ENCODE results near the gene SPAG6.
"Not testable (repeated sequence)": the region's sequence is repeated elsewhere in the genome, so short reads cannot be mapped to it uniquely, and the experiment has no call there.

Gene SPAG6

DNA sequence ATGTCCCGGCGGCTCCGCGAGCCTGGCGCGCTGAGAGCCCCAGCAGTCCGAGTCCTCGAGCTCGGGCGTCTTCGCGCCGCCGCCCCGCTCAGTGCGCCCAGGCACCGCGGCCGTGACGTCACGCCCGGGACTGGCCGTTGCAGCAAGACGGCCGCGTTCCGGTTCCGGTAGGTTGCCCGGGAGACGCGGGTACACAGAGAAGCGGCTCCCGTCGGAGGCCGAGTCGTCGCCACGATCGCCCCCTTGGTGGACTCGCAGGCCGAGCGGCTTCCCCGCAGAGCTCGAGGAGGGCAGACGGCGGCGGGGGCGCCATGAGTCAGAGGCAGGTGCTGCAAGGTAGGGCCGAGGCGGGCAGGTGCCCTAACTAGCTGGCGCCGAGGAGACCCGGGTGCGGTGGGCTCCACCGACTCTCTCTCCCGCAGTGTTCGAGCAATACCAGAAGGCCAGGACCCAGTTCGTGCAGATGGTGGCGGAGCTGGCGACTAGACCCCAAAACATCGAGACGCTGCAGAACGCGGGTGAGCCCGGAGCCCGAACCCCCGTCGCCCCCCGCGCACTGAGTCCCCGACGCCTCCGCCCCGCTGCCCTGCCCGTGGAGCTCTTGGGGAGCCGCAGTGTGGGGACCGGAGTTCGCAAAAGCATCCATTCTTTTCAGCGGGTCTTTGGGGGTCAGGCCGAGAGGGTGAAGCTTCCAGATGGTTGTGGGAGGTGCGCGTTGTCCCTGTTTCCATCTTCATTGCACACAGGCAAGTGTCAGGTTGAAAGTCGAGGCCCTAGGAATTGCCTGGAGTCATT lies at the start of gene SPAG6:
TSS of gene SPAG6 (plus strand) at position 196 of the 795 bp plus-strand sequence. CDS start at position 312, 116 bp downstream.
- no peak for DNase-seq (ENCODE audit: low read depth)
- no peak for TF ChIP-seq CTCF (conservative IDR thresholded peaks at IDR 0.05; ENCODE audit: low read depth, low read length)
- H3K4me3 ChIP-seq (ENCODE audit: low read depth, low read length), result no peak within 1 kb of the TSS

DNA sequence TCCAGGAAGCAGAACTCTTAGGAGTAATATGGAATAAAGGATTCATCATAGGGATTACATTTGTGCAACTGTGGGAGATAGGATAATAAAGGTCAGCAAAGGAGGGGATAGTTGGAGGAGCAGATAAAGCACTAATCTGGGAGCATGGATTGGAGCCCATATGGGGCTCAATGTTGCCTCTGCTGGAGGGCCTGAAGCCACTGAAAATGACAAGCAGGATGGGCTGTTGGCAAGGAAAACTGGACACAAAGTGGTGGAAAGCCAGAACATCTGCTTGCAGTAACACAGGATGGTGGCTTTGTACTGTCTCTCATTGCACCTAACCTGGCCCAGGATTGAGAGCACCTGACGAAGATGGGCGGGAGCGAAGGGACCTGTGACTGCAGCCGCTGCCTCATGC lies 44.1 kb upstream of the SPAG6 start:
- no peak overlapping the region for H3K4me3 ChIP-seq (ENCODE audit: low read depth, low read length)
- peak; percentile 10 for TF ChIP-seq CTCF (conservative IDR thresholded peaks at IDR 0.05; ENCODE audit: low read depth, low read length)
- DNase-seq (ENCODE audit: low read depth), result no peak

GRCh38 chr10:22303461-22303860 lies 41.8 kb upstream of the SPAG6 start:
- TF ChIP-seq CTCF (conservative IDR thresholded peaks at IDR 0.05; ENCODE audit: low read depth, low read length), result no peak
- no peak overlapping the region for H3K4me3 ChIP-seq (ENCODE audit: low read depth, low read length)
- DNase-seq (ENCODE audit: low read depth), result no peak

DNA sequence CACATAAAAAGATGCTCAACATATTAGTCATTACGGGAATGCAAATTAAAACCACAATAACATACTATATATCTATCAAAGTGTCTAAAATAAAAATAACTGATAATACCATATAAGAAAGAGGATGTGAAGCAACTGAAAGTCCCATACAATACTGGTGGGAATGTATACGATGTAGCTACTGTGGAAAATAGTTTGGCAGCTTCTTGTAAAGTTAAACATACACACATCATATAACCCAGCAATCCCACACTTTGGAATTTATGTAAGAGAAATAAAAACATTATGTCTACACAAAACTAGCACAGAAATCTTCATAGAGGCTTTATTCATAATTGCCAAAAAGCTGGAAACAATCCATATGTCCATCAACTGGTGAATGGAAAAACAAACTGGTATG lies 39.6 kb upstream of the SPAG6 start:
- DNase-seq (ENCODE audit: low read depth), result no peak
- no peak for TF ChIP-seq CTCF (conservative IDR thresholded peaks at IDR 0.05; ENCODE audit: low read depth, low read length)
- H3K4me3 ChIP-seq (ENCODE audit: low read depth, low read length), result no peak overlapping the region

GRCh38 chr10:22308390-22308789 lies 36.9 kb upstream of the SPAG6 start:
- no peak overlapping the region for H3K4me3 ChIP-seq (ENCODE audit: low read depth, low read length)
- no peak for DNase-seq (ENCODE audit: low read depth)
- no peak for TF ChIP-seq CTCF (conservative IDR thresholded peaks at IDR 0.05; ENCODE audit: low read depth, low read length)

DNA sequence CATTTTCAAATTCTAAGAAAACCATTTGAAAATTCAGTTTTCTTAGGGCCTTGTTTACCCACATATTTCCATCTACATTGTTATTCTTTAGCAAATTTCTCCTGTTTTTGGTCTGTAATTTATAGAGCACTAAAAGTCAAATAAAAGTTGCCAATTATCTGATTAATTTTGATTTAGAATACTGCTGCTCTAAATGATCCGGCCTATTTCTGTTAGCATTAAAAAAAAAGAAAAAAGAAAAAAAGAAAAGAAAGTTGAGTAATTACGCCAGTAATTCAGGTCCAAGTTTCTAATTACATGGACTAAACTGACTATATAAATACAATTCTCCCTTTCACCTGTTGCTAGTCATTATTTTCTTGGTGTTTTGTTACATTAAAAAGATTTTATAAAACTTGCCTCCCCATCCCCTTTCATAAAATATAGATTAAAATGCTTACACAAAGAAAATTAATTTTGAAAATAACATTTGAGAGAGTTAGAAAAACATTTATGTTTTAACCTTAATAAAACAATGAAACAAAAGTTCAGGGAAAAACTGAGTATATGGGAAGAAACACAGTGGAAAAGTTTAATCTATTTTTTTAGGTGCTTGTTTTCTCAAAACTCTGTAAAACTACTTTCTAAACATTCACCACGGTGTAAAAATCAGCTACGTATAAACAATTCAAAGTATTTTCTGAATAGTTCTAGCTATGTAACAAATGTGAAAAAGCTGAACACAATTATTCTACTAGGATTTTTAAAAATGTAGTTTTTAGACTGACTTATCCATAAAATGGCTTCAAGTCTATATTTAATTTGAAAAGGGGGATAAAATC lies 35.9 kb upstream of the SPAG6 start:
- no peak for DNase-seq (ENCODE audit: low read depth)
- no peak overlapping the region for H3K4me3 ChIP-seq (ENCODE audit: low read depth, low read length)
- no peak for TF ChIP-seq CTCF (conservative IDR thresholded peaks at IDR 0.05; ENCODE audit: low read depth, low read length)

- not testable (repeated sequence) for DNase-seq (ENCODE audit: low read depth); H3K4me3 ChIP-seq (ENCODE audit: low read depth, low read length)
Observed at GRCh38 chr10:22310012-22310411, 35.3 kb upstream of the SPAG6 start.

All from choroid plexus epithelial cell (primary cell).